Measurements from ENCODE around the gene GRWD1.

- TF ChIP-seq CTCF (IDR thresholded peaks at IDR 0.05) (no peak), POLR2A (IDR thresholded peaks at IDR 0.05) (no peak), POLR2AphosphoS5 (IDR thresholded peaks at IDR 0.05) (no peak), EP300 (IDR thresholded peaks at IDR 0.05; ENCODE audit: low read depth) (no peak)
These were observed 48.1 kb downstream of the GRWD1 start for GRCh38 chr19:48493718-48494401.
